Testis (tissue), 3 donors: ENCODE results near the gene TMED10. TPM values are rescaled to one million over a fixed set of nuclear protein-coding genes. Genes with fewer than 3 reads are reported as not detected.

Experiments
- DNase-seq: peaks from one replicate; pipeline ENCODE4 v3.0.0-alpha.2; 2019
- H3K27ac ChIP-seq, 2 donors: fragments of 200-600 bp; sonication (generic); one replicate each; pipeline ENCODE4 v1.5.1; 2019
- H3K27me3 ChIP-seq: fragments of 200-600 bp; sonication (generic); one replicate; pipeline ENCODE4 v1.5.1; 2019
- H3K36me3 ChIP-seq: fragments of 200-600 bp; sonication (generic); one replicate; pipeline ENCODE4 v1.5.1; 2017; ENCODE audit warnings: low read depth; ENCODE audit errors: missing control alignments
- H3K4me1 ChIP-seq: fragments of 200-600 bp; sonication (generic); one replicate; pipeline ENCODE4 v1.5.1; 2019
- H3K4me3 ChIP-seq, 2 donors: fragments of 200-600 bp; sonication (generic); one replicate each; pipeline ENCODE4 v1.5.1; 2017 to 2019
- H3K9me3 ChIP-seq: fragments of 200-600 bp; sonication (generic); one replicate; pipeline ENCODE4 v1.5.1; 2017
- CTCF ChIP-seq, 3 experiments: fragments of 450-650 bp in 2 of 3; fragments of 200-600 bp in 1 of 3; sonication (generic) in 1 of 3; IDR thresholded peaks; one replicate each; pipeline ENCODE4 v1.5.1; 2016 to 2019; ENCODE audit warnings: antibody characterized with exemption in 3 of 3, mild to moderate bottlenecking in 2 of 3, moderate library complexity in 1 of 3
- POLR2A ChIP-seq: fragments of 450-650 bp; IDR thresholded peaks from one replicate; pipeline ENCODE4 v1.6.1; 2017; ENCODE audit warnings: antibody characterized with exemption, mild to moderate bottlenecking, moderate library complexity
- WGBS, 2 donors: methylation state at CpG; one replicate each; pipeline ENCODE4 v1.1.5; 2018; 5-methylcytosine and 5-hydroxymethylcytosine counted together
- intact Hi-C: fragments of 100-400 bp; cut with DNase I; formaldehyde crosslinking; loops from one replicate; pipeline ENCODE4 v1.15.1; 2023; ENCODE audit warnings: low total_unique reads
- polyA plus RNA-seq: library from polyadenylated mRNA; stranded (reverse); fragments of 350-450 nt; fragmentation: Illumina TruSeq; extraction: RNeasy Lipid Tissue Mini Kit (QIAGEN cat#74804); gene quantifications from one replicate; pipeline ENCODE4 v1.2.3, GENCODE V29; 2014; ENCODE audit warnings: low read depth, low replicate concordance; ENCODE audit not compliant: insufficient read depth
- total RNA-seq, 2 donors: library from RNA; depleted of rRNA; stranded (reverse); fragments of >200 nt; gene quantifications; one replicate each; pipeline ENCODE4 v1.2.3, GENCODE V29; 2016

TMED10 gene
- total and polyA plus RNA-seq, 3 donors from 2014 or later, result 255 to 417 (median 334) TPM

GRCh38 chr14:75200451-75200850, 24.0 kb upstream of the TMED10 start:
- intact Hi-C loops, result no loop called here
- Histone ChIP-seq H3K27me3 (no peaks in the 10 kb centered on the region), H3K9me3 (no peaks in the 10 kb centered on the region), H3K4me3 (no peak overlapping the region), H3K27ac (no peak overlapping the region), H3K36me3 (no peaks in the 10 kb centered on the region), H3K4me1 (no peaks in the 10 kb centered on the region)
- TF ChIP-seq POLR2A (no peak), CTCF (IDR thresholded peaks at IDR 0.05) (no peak)
- DNase-seq, result no peak
- 71 to 76% methylated on average over 4 of the region's 4 CpGs for WGBS, 2 donors

GRCh38 chr14:75198291-75198933, 22.0 kb upstream of the TMED10 start:
- DNase-seq, result peak; percentile 23
- Histone ChIP-seq H3K4me3 (no peak overlapping the region), H3K4me1 (no peaks in the 10 kb centered on the region), H3K27ac (no peak overlapping the region), H3K36me3 (no peaks in the 10 kb centered on the region), H3K9me3 (no peaks in the 10 kb centered on the region), H3K27me3 (no peaks in the 10 kb centered on the region)
- intact Hi-C loops, result no loop called here
- WGBS, 2 donors, result 42 to 52% methylated on average over 11 of the region's 11 CpGs
- TF ChIP-seq POLR2A, result no peak
- TF ChIP-seq CTCF (IDR thresholded peaks at IDR 0.05), result no peak

GRCh38 chr14:75197338-75197737, 20.9 kb upstream of the TMED10 start:
- no peaks in the 10 kb centered on the region for H3K9me3 ChIP-seq
- WGBS, 2 donors, result 76 to 92% methylated on average over 4 of the region's 4 CpGs
- TF ChIP-seq CTCF (IDR thresholded peaks at IDR 0.05), result no peak
- no peak for TF ChIP-seq POLR2A
- no peaks in the 10 kb centered on the region for H3K36me3 ChIP-seq
- H3K27ac ChIP-seq, result no peak overlapping the region
- no peak for DNase-seq
- H3K4me3 ChIP-seq, result no peak overlapping the region
- H3K27me3 ChIP-seq, result no peaks in the 10 kb centered on the region
- intact Hi-C loops, result no loop called here
- no peaks in the 10 kb centered on the region for H3K4me1 ChIP-seq

GRCh38 chr14:75196468-75196867, 20.1 kb upstream of the TMED10 start:
- no peaks in the 10 kb centered on the region for H3K27me3 ChIP-seq
- no peaks in the 10 kb centered on the region for H3K9me3 ChIP-seq
- WGBS, 2 donors, result 88 to 91% methylated on average over 4 of the region's 4 CpGs
- H3K36me3 ChIP-seq, result no peaks in the 10 kb centered on the region
- H3K27ac ChIP-seq, result no peak overlapping the region
- intact Hi-C loops, result no loop called here
- no peak overlapping the region for H3K4me3 ChIP-seq
- no peak for TF ChIP-seq CTCF (IDR thresholded peaks at IDR 0.05)
- TF ChIP-seq POLR2A, result no peak
- no peak for DNase-seq
- no peaks in the 10 kb centered on the region for H3K4me1 ChIP-seq

- intact Hi-C loops, result no loop called here
- TF ChIP-seq POLR2A (no peak), CTCF (IDR thresholded peaks at IDR 0.05) (no peak)
- no peaks in the 10 kb centered on the region for H3K9me3 ChIP-seq
- DNase-seq, result no peak
- 92 to 97% methylated on average over 3 of the region's 3 CpGs for WGBS, 2 donors
- no peaks in the 10 kb centered on the region for H3K4me1 ChIP-seq
- no peaks in the 10 kb centered on the region for H3K27me3 ChIP-seq
- H3K4me3 ChIP-seq, result no peak overlapping the region
- no peak overlapping the region for H3K27ac ChIP-seq
- H3K36me3 ChIP-seq, result no peaks in the 10 kb centered on the region
Observed at GRCh38 chr14:75196064-75196463, 19.7 kb upstream of the TMED10 start.
